ENCODE data around the gene GRIN2C.

GRIN2C gene

DNA sequence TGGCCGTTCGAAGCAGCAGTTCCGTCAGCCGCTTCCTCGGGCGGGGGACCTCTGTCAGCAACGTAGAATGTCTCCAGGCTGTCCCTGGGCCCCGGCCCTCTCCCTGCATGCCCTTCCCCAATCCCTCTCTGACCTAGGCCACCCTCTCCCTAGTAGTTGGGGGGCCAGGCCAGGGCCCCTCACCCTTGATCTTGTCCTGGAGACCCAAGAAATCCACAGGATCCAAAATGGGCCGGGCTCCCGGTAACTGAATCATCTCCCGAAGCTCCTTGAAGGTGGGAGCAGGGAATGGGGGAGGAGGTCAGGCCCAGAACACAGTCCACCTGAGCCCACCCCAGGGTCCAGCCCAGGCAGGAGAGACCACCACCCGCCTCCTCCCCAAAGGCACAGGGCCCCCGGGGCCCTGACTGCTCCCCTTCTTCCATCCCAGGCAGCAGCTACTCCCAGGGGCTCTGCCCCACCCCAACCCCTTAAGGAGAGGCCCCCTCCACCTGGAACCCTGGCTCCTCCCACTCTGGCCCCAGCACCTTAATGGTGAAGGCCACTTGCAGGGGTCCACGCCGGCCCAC, 4.7 kb upstream of the GRIN2C start:
- no peak for DNase-seq (ENCODE audit: low read depth)

DNA sequence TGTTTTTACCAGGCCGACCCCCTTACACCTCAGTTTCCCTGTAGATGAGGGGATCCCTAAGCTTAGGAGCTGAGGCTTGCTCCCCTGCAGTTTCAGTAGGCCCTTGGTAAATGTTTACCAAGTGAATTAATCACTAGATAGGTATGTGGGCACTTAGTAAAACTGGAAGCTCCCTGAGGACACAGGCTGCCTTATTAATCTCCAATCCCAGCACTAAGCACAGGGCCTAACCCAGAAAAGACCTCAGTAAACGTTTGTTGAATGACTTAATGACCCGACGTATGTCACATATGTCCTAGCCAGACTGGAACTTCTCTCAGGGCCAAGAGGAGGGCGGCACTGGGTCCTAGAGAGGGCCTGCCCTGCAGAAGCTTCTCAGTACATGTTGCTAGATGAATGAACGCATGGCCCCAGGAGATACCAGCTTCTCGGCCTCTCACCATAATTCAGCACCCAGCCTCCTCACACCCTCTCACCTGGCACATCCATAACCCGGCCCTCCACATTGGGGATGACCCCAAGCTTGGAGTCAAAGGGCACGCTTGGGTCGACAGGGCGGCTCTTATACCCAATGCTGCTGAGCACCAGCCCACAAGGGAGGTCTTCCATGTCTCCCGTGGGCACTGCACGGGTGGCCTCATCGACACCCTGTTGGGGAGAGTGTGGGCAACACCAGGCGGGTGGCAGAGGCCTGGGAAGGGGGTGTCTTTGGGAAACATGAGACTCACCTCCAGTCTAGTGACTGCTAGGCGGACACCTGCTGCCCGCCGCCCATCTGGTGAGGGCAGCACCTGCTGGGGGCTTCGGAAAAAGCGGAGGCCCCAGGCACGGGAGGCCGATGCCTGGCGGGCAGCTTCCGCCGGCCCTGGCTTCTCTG, 4.0 kb upstream of the GRIN2C start:
- DNase-seq (ENCODE audit: low read depth) = no peak

DNA sequence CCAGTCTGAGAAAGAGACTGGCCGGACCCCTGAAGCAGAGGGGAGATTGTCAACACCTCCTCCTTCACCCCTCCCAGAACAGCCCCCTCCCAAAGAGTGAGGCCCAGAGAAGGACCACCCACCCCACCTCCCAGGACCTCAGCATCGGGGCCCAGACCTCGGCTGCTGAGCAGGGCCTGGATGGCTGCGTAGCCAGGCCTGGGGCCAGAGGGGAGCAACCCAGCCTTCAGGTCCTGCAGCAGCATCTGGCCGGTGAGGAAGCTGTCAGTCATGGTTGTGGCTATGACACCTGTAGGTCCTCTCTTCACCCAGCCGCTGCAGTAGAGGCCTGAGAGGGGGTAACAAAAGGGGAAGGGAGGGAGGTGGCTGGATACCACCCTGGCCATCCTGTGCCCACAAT, 3.2 kb upstream of the GRIN2C start:
- DNase-seq (ENCODE audit: low read depth) = no peak

- peak; percentile 70 for DNase-seq (ENCODE audit: low read depth)
Measured at GRCh38 chr17:74862108-74862901, 2.6 kb upstream of the GRIN2C start.

DNA sequence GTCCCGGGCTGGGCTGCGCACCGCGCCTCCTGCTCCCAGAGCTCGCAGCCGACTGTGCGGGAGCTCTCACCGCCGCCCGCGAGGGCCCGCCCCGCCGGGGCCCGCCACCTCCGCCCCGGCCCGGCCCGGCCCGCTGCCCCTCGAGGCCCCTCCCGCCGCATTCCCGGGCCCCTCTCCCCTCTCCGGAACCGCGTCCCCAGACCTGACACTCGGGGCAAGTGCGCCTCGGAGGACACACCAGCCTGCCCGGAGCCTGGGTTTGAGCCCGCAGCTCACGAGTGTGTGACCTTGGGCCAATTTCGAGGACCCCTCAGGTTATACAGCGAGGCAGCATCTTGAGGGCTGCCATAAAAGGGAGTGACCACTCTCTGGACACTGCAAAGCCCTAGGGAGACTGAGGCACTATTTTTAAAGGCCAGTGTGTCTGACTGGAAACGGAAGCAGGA, 2.0 kb upstream of the GRIN2C start:
- DNase-seq (ENCODE audit: low read depth) = no peak

GRCh38 chr17:74860872-74861661, 1.4 kb upstream of the GRIN2C start:
- DNase-seq (ENCODE audit: low read depth) = no peak

DNA sequence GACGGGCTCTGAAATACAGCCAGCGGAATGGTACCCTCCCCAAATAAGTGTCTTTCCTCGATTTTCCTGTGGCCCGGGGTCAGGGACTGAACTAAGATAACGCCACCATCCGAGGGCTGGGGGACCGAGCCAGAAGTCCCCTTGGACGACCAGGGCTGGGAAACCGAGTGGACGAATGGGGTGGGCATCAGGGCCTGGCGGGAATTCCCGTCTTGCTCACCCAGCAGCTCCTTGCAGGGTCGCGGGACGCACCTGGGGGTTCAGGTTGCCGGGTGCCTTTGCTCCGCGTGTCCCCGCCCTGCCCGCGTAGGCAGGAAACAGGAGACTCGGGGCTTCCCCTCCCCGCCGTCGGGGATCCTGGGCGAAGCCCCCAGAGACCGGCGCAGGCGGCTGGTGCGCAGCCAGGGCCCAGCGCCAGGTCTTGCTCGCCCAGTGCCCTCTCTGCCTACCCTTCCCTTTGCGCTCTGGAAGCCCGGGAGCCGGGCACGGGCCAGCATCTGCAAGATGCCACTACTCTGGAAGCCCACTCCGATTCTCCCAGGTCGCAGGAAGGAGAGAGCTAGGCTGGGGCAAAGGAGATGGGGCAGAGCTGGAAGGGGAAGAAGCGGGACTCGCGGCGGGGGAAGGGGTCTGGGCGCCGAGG, 665 bp upstream of the GRIN2C start:
- DNase-seq (ENCODE audit: low read depth) = no peak

- no peak for DNase-seq (ENCODE audit: low read depth)
Measured at GRCh38 chr17:74858672-74859458, 820 bp downstream of the GRIN2C start.

DNA sequence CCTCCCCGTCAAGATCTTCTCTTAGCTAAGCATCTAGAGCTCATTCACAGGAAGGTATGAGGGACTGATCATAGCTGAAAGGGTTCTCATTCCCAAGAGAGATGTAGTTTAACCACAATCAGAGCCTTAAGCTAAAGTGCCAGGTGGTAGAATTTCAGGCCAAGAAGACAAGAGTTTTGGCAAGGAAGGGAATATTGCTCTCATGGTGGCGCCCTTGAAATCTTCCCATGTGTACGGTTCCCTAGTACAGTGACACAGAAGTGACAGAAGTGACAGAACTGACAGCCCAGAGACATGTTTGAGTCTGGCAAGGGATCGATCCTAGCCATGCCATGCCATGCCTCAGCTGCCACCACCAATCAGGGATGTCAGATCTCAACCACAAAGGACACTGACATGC, 2.5 kb downstream of the GRIN2C start:
- DNase-seq (ENCODE audit: low read depth) = no peak

GRCh38 chr17:74856112-74856511, 3.6 kb downstream of the GRIN2C start:
- DNase-seq (ENCODE audit: low read depth) = no peak

DNA sequence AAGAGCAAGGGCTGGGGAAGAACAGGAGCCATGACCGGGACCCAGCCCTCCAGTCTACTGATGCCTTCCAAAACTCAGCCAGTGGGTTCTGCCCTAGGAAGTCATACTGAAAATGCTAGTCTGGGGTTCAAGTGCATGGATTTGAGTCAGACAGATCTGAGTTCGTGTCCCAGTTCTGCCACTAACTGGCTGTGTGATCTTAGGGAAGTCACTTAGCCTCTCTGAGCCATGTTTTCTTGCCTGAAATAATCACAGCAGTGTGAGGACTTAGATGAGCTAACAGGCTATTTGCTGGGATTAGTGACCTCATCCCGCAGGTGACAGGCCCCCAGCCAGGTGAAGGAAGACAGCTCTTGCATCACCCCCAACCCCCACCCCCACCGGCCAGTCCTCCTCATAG, 4.4 kb downstream of the GRIN2C start:
- no peak for DNase-seq (ENCODE audit: low read depth)

DNA sequence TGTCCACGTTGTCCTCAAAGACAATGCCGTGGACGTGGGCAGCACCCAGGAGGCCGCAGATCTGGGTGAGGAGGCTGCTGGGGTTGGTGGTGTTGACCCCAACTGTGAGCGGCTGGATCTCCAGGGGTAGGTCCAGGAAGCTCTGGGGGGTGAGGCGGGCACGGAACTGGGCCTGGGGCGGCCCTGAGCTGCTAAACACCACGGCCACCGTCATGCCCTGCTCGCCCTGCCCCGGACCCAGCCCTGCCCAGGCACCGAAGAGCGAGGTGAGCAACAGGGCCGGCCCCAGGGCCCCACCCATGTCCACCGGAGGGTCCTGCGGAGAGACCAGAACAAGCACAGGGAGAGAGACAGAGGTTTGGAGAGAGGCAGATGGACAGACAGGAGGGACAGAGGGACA, 4.9 kb downstream of the GRIN2C start:
- no peak for DNase-seq (ENCODE audit: low read depth)

DNA sequence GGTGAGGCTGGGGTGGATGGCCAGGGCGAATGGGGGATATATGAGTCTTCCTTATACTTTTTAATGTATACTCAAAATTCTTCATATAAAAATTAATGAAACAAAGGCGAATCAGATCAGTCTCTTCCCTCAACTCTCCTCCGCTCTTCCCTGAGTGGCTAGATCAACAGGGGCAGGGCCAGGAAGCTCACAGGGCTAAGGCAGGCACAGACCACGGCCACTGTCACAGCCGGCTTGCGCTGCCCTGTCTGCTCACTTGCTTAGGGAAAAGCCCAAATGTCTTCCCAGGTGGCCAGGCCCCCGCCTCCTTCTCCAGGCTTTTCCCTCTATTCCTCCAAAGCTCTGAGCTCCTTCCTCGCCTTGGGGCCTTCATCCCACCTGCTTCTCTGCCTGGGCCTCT, 6.0 kb downstream of the GRIN2C start:
- no peak for DNase-seq (ENCODE audit: low read depth)

GRCh38 chr17:74853048-74853397, 6.7 kb downstream of the GRIN2C start:
- DNase-seq (ENCODE audit: low read depth) = no peak

DNA sequence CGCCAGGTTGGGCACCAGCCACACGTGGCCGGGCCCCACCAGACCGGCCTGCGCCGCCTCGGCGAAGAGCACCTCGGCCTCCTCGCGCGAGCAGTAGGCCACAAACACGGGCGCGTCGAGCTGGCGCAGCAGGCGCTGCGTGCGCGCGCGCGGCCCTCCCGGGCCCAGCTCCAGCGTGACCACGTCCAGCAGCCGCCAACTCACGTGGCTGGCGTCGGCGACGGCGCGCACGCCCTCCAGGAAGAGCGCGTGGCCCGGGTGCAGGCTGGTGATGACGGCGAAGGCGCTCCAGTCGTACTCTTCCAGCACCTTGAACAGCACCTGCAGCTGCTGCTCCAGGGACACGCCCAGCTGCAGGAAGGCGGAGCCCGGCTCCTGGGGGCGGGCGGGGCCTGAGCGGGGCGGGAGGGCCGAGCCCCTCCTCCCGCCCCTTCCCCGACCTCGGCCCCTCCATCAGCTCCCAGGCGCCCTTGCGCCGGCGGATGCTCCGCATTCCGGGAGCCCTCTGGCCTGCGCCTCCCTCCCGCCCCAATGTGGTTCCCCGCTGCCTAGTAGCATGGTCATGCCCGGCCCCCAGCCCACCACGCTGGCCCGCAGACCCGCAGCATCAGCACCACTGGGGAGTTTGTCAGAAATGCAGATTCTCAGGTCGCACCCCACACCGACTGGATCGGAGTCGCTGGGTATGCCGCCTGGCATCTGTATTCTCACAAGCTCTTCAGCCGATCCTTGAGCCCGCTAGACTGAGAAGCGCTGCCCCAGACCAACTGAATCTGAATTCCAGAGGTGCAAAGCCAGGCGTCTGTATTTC, 7.2 kb downstream of the GRIN2C start:
- DNase-seq (ENCODE audit: low read depth) = peak; percentile 38

- DNase-seq (ENCODE audit: low read depth) = no peak
Measured at GRCh38 chr17:74851612-74852236, 8.0 kb downstream of the GRIN2C start.

DNA sequence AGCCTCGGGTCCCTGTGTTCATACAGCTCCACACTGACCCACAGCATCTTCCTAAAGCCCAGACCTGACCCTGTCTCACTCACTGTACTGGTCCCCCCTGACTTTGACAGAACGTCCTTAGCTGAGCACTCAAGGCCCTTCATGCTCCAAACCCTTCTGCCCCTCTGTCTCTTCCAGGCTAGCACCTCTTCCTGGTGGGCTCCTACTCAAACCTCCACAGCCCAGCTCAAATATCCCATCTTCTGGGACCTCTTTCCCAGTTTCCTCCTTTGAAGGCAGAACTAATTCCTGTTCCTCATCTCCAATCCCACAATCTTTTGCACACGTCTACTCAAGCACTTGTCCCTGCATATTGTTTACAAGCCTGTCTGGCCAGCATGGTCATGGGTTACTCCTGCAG, 8.8 kb downstream of the GRIN2C start:
- DNase-seq (ENCODE audit: low read depth) = no peak

DNA sequence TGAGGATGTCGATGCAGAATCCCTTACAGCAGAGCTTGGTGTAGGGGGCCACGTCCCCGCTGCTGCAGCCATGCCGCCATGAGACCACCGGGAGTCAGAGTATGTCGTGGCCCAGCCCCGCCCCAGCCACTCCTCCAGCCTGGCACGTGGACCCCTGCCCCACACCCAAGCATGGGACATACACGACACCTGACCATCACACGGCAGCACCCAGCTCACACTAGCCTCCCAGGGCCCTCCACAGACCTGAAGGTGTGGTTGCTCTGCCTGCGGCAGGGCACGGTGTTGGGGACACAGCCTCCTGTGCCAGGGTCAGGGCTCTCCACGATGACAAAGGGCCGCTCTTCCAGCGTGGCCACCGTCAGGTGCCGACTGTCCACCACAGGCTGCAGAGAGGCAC, 9.4 kb downstream of the GRIN2C start:
- DNase-seq (ENCODE audit: low read depth) = no peak

DNA sequence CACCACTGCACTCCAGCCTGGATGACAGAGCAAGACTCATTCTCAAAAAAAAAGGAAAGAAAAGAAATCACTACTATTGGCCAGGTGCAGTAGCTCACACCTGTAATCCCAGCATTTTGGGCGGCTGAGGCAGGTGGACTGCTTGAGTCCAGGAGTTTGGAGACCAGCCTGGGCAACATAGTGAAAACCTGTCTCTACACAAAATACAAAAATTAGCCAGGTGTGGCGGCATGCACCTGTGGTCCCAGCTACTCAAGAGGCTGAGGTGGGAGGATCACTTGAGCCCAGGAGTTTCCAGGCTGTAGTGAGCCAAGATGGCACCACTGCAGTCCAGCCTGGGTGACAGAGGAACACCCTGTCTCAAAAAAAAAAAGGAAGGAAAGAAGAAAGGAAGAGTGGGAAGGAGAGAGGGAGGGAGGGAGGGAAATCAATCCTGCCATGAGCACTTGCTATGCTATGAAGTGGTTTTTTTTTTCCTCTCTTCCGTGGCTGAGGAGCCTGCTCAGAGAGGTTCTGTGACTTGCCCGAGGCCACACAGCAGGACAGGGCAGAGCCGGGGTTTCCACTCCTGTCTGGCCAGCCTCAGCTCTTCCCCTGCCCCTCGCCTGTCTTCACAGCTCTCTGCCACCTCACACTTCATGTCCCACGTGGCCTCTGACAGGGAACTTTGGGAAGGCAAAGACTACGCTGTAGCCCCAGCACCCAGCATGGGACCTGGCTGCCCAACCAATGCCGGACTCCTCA, 10.9 kb downstream of the GRIN2C start:
- DNase-seq (ENCODE audit: low read depth) = no peak
